Heart left ventricle (tissue), 16 donors: ENCODE measurements around the gene SIPA1. TPM values are rescaled to one million over a fixed set of nuclear protein-coding genes. Genes with fewer than 3 reads are reported as not detected.

Experiments
- ATAC-seq, 4 donors: fragments of 200-7000 bp; cut with Tn5 transposase; one replicate each; pipeline ENCODE4 v1.9.1; 2020 to 2022; ENCODE audit warnings: moderate library complexity in 4 of 4, mild to moderate bottlenecking in 3 of 4, moderate number of reproducible peaks in 1 of 4
- DNase-seq, 5 donors: peaks; one replicate each; pipeline ENCODE4 v3.0.0-alpha.2; 2020
- H3K27ac ChIP-seq, 12 donors: fragments of 200-600 bp; sonication (generic) in 4 of 12; one replicate each; pipeline versions ENCODE4 v1.5.0 to v1.8.0; 2016 to 2022; ENCODE audit warnings: mild to moderate bottlenecking in 2 of 12
- H3K27me3 ChIP-seq, 9 donors: fragments of 200-600 bp; sonication (generic) in 2 of 9; one replicate each; pipeline versions ENCODE4 v1.5.1 to v1.8.0; 2016 to 2022; ENCODE audit warnings: mild to moderate bottlenecking in 3 of 9
- H3K36me3 ChIP-seq, 9 donors: fragments of 200-600 bp; sonication (generic) in 2 of 9; one replicate each; pipeline versions ENCODE4 v1.5.0 to v1.8.0; 2018 to 2022; ENCODE audit warnings: mild to moderate bottlenecking in 2 of 9
- H3K4me1 ChIP-seq, 12 donors: fragments of 200-600 bp; sonication (generic) in 4 of 12; one replicate each; pipeline versions ENCODE4 v1.5.0 to v1.8.0; 2016 to 2022; ENCODE audit warnings: mild to moderate bottlenecking in 3 of 12
- H3K4me3 ChIP-seq, 12 donors: fragments of 200-600 bp; sonication (generic) in 4 of 12; one replicate each; pipeline versions ENCODE4 v1.5.0 to v1.8.0; 2017 to 2022; ENCODE audit warnings: mild to moderate bottlenecking in 9 of 12, moderate library complexity in 4 of 12
- H3K9me3 ChIP-seq, 12 donors: fragments of 200-600 bp; sonication (generic) in 4 of 12; one replicate each; pipeline versions ENCODE4 v1.5.0 to v1.8.0; 2016 to 2022; ENCODE audit warnings: mild to moderate bottlenecking in 1 of 12
- CTCF ChIP-seq, 12 donors: fragments of 200-600 bp; sonication (generic) in 4 of 12; IDR thresholded peaks; one replicate each; pipeline versions ENCODE4 v1.5.0 to v1.8.0; 2018 to 2022; ENCODE audit warnings: antibody characterized with exemption in 12 of 12, mild to moderate bottlenecking in 5 of 12
- POLR2A ChIP-seq, 2 donors: fragments of 450-650 bp; IDR thresholded peaks; one replicate each; pipeline ENCODE4 v1.6.1; 2017; ENCODE audit warnings: antibody characterized with exemption in 2 of 2, mild to moderate bottlenecking in 2 of 2, moderate library complexity in 2 of 2
- WGBS, 4 donors: extraction: QIAGEN DNeasy Blood & Tissue Kit in 2 of 4; methylation state at CpG; one replicate each; pipeline versions ENCODE4 v1.1.5 to v1.1.7; 2013 to 2018; 5-methylcytosine and 5-hydroxymethylcytosine counted together
- intact Hi-C, 10 donors: fragments of 100-400 bp; cut with DNase I; formaldehyde crosslinking; loops; one replicate each; pipeline versions ENCODE4 v1.11.1 to v1.14.2; 2022
- polyA plus RNA-seq, 2 donors: library from polyadenylated mRNA; stranded (reverse); fragments of 200-250 nt; gene quantifications; one replicate each; pipeline ENCODE4 v1.2.3, GENCODE V29; 2013
- total RNA-seq, 9 donors: library from RNA; depleted of rRNA in 2 of 9; stranded (reverse); fragments of >200 nt in 2 of 9; fragmentation: NEBNext Ultra II Directional in 3 of 9; extraction: Animal tissue kit (Norgen Biotek cat#: 25700) in 3 of 9; gene quantifications; one replicate each; pipeline versions ENCODE4 v1.1.0 to v1.2.4, GENCODE V29; 2016 to 2023
- donor health status: ischemic (EF 13 %, LVEDD 7.1; RV severe dilation, severe dysfunction).
- donor health status: healthy with polysubstance abuse.
- donor health status: DM: no; HTN: yes; CAD: no.
- donor health status: DM: no; HTN: no; CAD: no.
- donor health status: ischemic (EF 25% LVEDD 6.9; RV normal size, moderate dysfunction).
- donor health status: ischemic (EF 25% LVEDD 5.7; RV mildly dilated, moderate dysfunction).
- donor health status: healthy.
- donor health status: DM: yes; HTN: yes; CAD: no.
- donor health status: ischemic (EF 35%, LVEDD 5.7; RV mildly dilated, moderate dysfunction).
- donor health status: nonischemic (EF 11% LVEDD 7.7; RV severe dilation, severe dysfunction).
- donor health status: DM: yes; HTN: yes; CAD: no.
- donor health status: PGD.
- donor health status: ischemic (EF 29% LVEDD 5.4; RV normal size, mild dysfunction).
- donor health status: nonischemic (EF 23%, LVEDD 6.1; RV moderate dilation, normal function).

Gene SIPA1
- total and polyA plus RNA-seq, 11 donors = 17.0 to 63.3 (median 26.5) TPM

DNA sequence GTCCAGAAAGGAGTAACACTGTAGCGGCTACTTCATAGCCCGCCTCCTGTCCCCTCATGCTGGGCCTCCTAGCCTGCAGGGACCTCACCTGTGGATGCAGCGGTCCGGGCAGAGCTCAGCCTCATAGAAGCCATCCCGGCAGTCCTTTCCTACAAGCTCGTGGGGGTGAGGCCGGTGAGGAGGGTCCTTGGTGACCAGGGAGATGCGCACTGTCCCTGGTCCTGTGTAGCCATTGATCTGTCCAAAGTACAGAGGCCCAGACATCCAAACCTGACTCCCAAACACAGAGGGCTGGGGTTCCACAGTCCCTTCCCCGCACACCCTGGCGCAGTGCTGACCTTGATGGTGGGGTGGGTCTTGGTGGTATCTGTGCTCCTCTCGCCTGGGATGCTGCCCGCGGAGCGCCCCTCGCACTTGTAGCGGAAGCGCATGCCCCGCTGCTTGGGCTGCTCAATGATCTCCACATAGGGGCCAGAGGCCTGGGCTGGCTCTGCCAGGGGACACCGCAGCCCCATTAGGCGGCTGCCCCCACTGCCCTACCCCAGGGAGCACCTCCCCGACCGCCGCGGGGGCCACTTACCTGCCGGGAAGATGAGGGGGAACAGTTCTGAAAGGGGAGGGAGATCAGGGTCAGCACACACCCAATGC is 23.8 kb downstream of the SIPA1 start:
- 52 to 57% (median 56%) methylated on average over 16 to 25 of the region's 25 CpGs for WGBS, 4 donors
- Histone ChIP-seq H3K27ac (peak overlapping the region; percentile 91 to 100 (median 99)), H3K36me3 (peaks cover 0 to 51% (median 49%) of the 10 kb centered on the region in 9 donors), H3K27me3 (no peaks in the 10 kb centered on the region), H3K4me3 (peak overlapping the region; percentile 46 to 100 (median 94)), H3K4me1 (peaks cover 5 to 37% (median 25%) of the 10 kb centered on the region in 12 donors), H3K9me3 (no peaks in the 10 kb centered on the region)
- ATAC-seq (no peak), DNase-seq (peak in 1 of 5 donors; percentile 31)
- TF ChIP-seq POLR2A (IDR thresholded peaks at IDR 0.05) (no peak), CTCF (IDR thresholded peaks at IDR 0.05) (no peak)
- intact Hi-C loops = loop anchor here in 4 of 10 donors (1.0 to 5.0 kb wide), 6 partner anchors 8 to 644 kb away; partner anchors contain the start of genes CFL1 (in 1 of the 4), FAM89B (in 1 of the 4), MAP3K11 (in 1 of the 4) and PCNX3 (in 1 of the 4)

DNA sequence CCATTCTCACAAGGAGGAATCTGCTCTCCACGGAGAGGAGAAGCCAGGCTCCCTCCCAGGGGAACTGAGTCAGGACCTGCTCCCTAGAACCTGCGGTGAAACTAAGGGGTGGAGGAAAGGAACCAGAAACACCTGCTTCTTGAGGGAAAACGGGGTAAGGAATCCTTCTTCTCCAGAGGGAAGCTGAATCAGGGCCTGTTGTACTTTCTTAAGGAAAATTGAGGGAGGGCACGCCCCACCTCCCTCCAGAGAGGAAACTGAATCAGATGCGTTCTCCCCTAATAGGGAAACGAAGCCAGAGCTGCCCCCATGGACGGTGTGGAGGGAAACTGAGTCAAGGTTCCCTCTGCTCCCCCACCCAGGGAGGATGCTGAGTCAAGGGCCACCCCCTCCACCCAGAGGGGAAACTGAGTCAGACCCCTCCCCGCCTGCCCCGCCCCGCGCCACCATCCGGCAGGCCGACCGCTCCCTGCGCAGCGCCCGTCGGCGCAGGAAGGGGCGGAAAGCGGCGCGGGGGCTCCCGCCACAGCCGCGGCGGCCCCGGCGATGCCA is 24.4 kb downstream of the SIPA1 start:
- Histone ChIP-seq H3K4me3 (peak overlapping the region; percentile 46 to 100 (median 94)), H3K9me3 (no peaks in the 10 kb centered on the region), H3K27me3 (no peaks in the 10 kb centered on the region), H3K36me3 (peaks cover 0 to 45% (median 43%) of the 10 kb centered on the region in 9 donors), H3K4me1 (peaks cover 5 to 35% (median 25%) of the 10 kb centered on the region in 12 donors), H3K27ac (peak overlapping the region; percentile 91 to 100 (median 99))
- 0 to 1% (median 1%) methylated on average over 8 to 29 of the region's 29 CpGs for WGBS, 4 donors
- peak in 2 of 4 donors; percentile 17 to 32 for ATAC-seq
- intact Hi-C loops = loop anchor here in 4 of 10 donors (1.0 to 5.0 kb wide), 6 partner anchors 9 to 645 kb away; partner anchors contain the start of genes CFL1 (in 1 of the 4), FAM89B (in 1 of the 4), MAP3K11 (in 1 of the 4) and PCNX3 (in 1 of the 4)
- DNase-seq = no peak
- no peak for TF ChIP-seq POLR2A (IDR thresholded peaks at IDR 0.05)
- TF ChIP-seq CTCF (IDR thresholded peaks at IDR 0.05) = no peak

- H3K4me1 ChIP-seq = peaks cover 5 to 35% (median 25%) of the 10 kb centered on the region in 12 donors
- whole genome bisulfite sequencing, 4 donors = 0 to 1% (median 0%) methylated on average over 14 to 91 of the region's 91 CpGs
These were observed 25.1 kb downstream of the SIPA1 start, which contains the start of gene RELA for GRCh38 chr11:65662799-65663638. Gene RELA, minus strand, starts transcription at chr11:65662916. Its CDS starts 84 bp downstream, at chr11:65662832.

More at GRCh38 chr11:65662799-65663638, 25.1 kb downstream of the SIPA1 start, which contains the start of gene RELA:
- H3K27ac ChIP-seq = peak within 1 kb of the TSS; percentile 91 to 100 (median 99)
- DNase-seq = peak; percentile 94 to 97 (median 96)
- TF ChIP-seq POLR2A (IDR thresholded peaks at IDR 0.05) (peak in 1 of 2 donors; percentile 84), CTCF (IDR thresholded peaks at IDR 0.05) (peak in 1 of 12 donors; percentile 11)
- H3K36me3 ChIP-seq = peaks cover 0 to 38% (median 36%) of the 10 kb centered on the region in 9 donors
- intact Hi-C loops = loop anchor here in 4 of 10 donors (1.0 to 5.0 kb wide), 8 partner anchors 10 to 646 kb away; partner anchors contain the start of genes C11orf68 (in 1 of the 4), CFL1 (in 1 of the 4), DRAP1 (in 1 of the 4) and FAM89B (in 1 of the 4)
- ATAC-seq = peak; percentile 87 to 93 (median 90)
- H3K4me3 ChIP-seq = peak within 1 kb of the TSS; percentile 46 to 100 (median 94)
- no peaks in the 10 kb centered on the region for H3K9me3 ChIP-seq
- H3K27me3 ChIP-seq = no peaks in the 10 kb centered on the region
